GM12874 (cell line): ENCODE measurements around the gene CHST15.

ENCODE experiments used
- CTCF ChIP-seq: IDR thresholded peaks from 2 replicates; pipeline ENCODE4 v1.5.1; 2011; ENCODE audit warnings: low read depth, mild to moderate bottlenecking, control low read depth, low read length, moderate library complexity; ENCODE audit not compliant: insufficient read depth

Gene CHST15

GRCh38 chr10:124030061-124030460, 63.3 kb downstream of the CHST15 start:
- TF ChIP-seq CTCF: no peak

GRCh38 chr10:124029559-124029958, 63.8 kb downstream of the CHST15 start:
- TF ChIP-seq CTCF: no peak

DNA sequence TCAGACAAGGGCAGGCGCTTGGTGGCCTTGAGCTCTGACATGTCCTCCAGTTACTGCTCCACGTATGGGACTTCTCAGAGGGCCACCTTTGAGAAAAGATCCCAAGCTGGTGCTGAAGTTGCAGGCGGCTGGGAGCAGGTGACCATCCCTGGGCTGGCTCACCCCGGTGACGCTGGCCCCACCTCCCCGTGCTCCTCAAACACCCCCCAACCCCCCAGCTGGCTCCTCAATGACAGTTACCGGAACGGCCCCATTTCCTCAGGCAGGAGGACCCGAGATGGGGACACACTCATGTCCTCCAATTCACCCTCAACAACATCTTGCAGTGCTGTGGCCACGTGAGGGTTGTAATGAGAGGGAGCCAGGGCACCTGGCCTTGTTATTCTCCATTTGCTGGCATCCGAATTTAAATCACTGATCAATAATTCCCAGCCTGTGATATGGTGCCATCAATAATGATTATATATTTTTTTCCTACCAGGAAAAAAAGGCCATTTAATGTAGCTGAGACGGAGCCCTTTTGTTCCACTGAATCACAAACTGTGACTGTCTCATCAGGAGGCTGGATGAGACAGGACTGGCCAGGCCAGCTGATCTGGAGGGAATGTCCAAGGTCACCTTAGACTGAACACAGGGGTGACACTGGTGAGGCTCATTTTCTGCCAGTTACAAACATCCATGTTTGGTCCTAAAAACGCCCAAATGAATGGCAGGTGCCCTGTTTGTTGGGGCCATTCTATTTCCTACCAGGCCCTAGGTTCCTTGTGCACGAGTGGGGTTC, 64.5 kb downstream of the CHST15 start:
- TF ChIP-seq CTCF: no peak

DNA sequence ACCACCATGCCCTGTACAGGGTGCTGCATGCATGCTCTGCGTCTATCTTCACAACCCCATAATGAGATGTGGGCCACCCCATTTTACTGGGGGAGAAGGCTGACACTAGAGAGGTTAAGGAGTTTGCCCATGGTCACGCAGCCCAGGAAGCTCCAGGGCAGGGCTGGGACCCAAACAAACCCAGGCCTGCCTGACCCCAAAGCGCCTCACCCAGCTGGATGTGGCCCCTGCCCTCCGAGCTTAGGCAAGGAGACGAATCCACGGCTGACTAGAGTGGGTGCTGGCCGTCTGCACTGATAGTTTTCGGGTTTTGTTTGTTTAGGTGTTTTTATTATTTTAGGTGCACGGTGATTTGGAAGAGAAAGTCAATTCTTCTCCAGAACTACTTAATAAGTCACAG, 65.7 kb downstream of the CHST15 start:
- no peak for TF ChIP-seq CTCF

DNA sequence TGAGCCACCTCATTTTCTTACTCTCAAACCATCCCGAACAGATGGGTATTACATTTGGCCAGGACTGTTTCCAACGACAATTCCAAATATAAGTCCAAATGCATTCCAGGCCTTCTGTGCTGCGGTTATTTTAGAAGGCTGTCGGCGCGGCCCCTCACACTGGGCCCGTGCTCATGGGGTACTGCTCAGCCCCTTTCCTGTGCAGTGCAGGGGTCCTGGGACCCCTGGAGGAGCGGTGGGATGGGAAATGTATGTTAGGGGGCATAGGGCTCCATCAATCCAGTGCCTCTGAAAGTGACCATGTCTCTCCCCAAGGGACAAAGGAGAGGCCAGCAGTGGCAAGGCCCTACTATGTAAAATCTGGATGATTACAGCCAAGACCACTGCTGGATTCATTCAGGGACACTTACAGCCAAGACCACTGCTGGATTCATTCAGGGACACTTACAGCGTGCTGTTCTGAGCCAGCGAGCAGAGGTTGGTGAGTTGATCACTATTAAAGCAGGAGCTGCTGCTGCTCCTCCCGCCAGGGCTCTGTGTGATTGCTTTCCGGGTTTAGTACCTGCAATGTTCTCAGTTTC, 66.3 kb downstream of the CHST15 start:
- no peak for TF ChIP-seq CTCF

GRCh38 chr10:124026589-124026939, 66.8 kb downstream of the CHST15 start:
- TF ChIP-seq CTCF: no peak

DNA sequence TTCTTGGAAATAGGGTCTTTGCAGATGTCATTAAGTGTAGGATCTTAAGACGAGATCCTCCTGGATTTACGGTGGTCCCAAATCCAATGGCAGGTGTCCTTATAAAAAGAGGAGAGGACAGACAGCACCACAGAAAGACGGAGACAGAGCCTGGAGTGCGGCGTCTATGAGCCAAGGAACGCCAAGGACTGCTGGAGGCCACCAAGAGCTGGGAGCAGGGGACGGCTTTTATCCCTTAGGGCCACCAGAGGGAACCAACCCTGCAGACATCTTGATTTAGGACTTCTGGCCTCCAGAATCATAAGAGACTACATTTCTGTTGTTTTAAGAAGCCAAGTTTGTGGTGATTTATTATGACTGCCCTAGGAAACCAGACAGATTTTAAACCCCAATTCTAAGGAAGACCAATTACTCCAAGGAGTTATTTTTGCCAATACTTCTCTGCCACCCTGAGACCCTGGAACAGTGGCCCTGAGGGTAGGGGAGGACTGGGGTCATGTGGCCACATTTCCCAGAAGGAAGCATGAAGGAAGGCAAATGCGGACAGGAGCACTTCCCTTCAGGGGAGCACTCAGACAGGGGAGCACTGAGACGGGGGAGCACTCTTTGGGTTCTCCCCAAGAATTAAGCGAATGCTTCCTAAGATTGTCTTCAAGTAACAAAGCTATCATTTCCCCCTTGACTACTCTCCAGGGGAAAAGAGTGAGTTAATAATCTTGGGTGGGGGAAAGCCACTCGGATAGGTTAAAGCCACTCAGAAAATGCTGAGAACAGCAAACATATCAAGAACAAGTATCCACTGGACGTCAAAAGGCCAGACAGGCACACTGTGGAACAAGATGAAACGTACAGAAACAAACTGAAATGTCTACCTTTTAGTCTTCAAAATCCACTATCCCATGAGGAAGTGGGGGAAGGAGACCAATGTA, 67.5 kb downstream of the CHST15 start:
- TF ChIP-seq CTCF: 0 out of 2 replicates have a peak, but pooled peaks have one; percentile 7
